Activated naive CD8-positive, alpha-beta T cell treated with anti-CD3 and anti-CD28 coated beads, Interleukin-2, amount 50 U/mL, for 24 hours (primary cell): ENCODE data around the gene SPOCK1.

Experiments used
- ATAC-seq: fragments of 150-1000 bp; cut with Tn5 transposase; one replicate; pipeline ENCODE4 v1.10.0; 2021
- DNase-seq: peaks from one replicate; pipeline ENCODE4 v3.0.0; 2021
- H3K27ac Mint-ChIP-seq: one replicate; pipeline ENCODE4 v1.8.0; 2021; ENCODE audit warnings: mild to moderate bottlenecking, mixed read lengths
- H3K27me3 Mint-ChIP-seq: one replicate; pipeline ENCODE4 v1.8.0; 2021; ENCODE audit warnings: mixed read lengths
- H3K36me3 Mint-ChIP-seq: one replicate; pipeline ENCODE4 v1.8.0; 2021; ENCODE audit warnings: low read depth, mixed read lengths
- H3K4me1 Mint-ChIP-seq: one replicate; pipeline ENCODE4 v1.8.0; 2021; ENCODE audit warnings: mixed read lengths
- H3K4me3 Mint-ChIP-seq: one replicate; pipeline ENCODE4 v1.8.0; 2021; ENCODE audit warnings: mild to moderate bottlenecking, moderate library complexity, mixed read lengths
- H3K9me3 Mint-ChIP-seq: one replicate; pipeline ENCODE4 v1.8.0; 2021; ENCODE audit warnings: mixed read lengths

The SPOCK1 gene

DNA sequence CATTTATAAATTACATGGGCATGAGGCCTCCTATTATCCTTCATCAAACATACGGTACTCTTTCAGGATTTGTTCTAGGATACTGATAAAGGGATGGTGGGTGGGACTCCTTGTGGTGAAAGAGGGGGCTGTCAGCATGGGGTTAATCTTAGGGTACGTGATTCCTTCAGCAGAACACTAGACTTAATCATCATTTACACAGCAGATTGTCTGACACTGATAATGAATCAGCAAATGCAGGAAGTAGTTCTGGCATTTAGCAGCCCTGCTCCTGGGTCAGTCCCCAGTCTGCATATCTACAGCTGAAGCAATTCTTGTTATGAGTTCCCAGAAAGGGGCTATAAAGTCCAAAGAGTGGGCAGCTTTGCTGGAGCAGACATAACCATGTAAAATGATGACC lies 384.6 kb downstream of the SPOCK1 start:
- no peak overlapping the region for H3K27ac Mint-ChIP-seq
- no peaks in the 10 kb centered on the region for H3K36me3 Mint-ChIP-seq
- no peaks in the 10 kb centered on the region for H3K9me3 Mint-ChIP-seq
- no peak overlapping the region for H3K4me3 Mint-ChIP-seq
- peaks cover 3% of the 10 kb centered on the region for H3K27me3 Mint-ChIP-seq
- DNase-seq (no peak), ATAC-seq (no peak)
- no peaks in the 10 kb centered on the region for H3K4me1 Mint-ChIP-seq

DNA sequence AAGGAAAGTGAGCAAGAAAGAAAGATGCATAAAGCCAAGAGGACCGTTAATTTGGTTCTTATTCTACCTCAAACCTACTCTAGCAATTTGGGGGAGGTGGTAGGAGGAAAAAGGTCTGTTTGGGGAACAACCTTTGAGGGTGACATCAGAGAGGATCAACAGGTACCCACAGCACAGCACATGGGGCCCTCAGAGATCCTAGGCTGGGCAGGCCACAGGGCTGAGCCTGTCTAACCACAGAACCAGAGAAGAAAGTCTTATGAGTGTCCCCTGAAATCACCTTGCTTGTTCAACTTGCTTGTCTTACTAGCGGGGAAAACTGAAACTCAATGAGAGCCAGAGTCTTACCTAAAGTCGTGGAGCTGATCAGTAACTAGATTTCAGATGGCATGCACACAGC lies 385.2 kb downstream of the SPOCK1 start:
- ATAC-seq, result no peak

DNA sequence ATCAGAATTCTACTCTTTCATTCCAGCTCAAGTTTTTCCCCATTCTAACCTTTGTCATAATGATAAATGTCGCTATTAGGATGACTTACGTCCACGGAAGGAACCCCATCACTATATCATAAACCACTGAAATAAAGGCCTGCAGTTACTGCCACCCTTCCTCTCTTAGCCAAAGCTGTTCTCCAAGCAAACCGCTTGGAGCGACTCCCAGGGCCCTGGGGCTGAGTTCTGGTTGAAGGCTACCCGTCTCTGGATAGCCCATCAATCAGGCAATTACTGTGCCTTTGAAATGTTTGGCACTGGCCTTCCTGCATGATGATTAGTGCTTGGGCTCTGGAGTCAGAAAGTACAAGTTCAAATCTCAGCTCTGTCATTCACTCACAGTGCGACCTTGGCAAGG lies 386.0 kb downstream of the SPOCK1 start:
- Mint-ChIP-seq H3K36me3 (no peaks in the 10 kb centered on the region), H3K4me1 (no peaks in the 10 kb centered on the region), H3K27ac (no peak overlapping the region), H3K9me3 (no peaks in the 10 kb centered on the region), H3K4me3 (no peak overlapping the region), H3K27me3 (peaks cover 6% of the 10 kb centered on the region)
- DNase-seq, result no peak
- ATAC-seq, result no peak

More for the DNA sequence above, 385.2 kb downstream of the SPOCK1 start:
- Mint-ChIP-seq H3K4me1 (no peaks in the 10 kb centered on the region), H3K9me3 (no peaks in the 10 kb centered on the region), H3K27ac (no peak overlapping the region), H3K36me3 (no peaks in the 10 kb centered on the region), H3K4me3 (no peak overlapping the region), H3K27me3 (peaks cover 6% of the 10 kb centered on the region)
- DNase-seq, result no peak

DNA sequence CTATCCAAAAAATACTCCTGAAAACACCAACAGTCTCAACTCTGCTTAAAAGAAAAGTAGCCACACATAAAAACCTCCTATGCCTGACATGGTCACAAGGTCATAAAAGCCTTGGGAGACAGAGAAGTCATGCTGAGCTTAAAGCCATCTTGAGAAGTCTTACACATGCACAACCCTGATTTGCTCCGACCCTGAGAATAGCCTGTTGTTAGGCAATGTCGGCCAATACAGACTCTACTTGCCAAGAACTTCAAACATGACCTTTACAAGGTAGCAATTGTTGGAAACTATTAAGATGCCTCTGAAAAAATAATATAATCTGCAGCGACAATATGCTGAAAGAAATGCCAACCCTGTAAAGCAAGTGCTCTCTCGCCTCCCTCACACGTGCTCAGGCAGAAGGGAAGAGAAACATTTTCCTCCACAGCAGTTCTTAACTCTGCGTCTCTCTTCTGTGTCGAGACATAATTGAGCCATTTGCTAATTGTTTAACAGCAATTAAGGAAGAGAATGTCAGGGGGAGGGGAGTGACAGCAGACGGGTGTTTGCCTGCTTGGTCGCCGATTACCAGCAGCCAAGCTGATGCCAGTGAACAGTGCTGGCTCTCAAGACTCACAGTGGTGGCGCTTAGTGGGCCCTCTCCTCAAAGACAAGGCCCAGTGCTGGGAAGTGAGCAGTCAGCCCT lies 393.6 kb downstream of the SPOCK1 start:
- no peaks in the 10 kb centered on the region for H3K36me3 Mint-ChIP-seq
- H3K27me3 Mint-ChIP-seq, result peaks cover 3% of the 10 kb centered on the region
- no peak overlapping the region for H3K4me3 Mint-ChIP-seq
- H3K9me3 Mint-ChIP-seq, result no peaks in the 10 kb centered on the region
- no peak for DNase-seq
- no peak overlapping the region for H3K27ac Mint-ChIP-seq
- ATAC-seq, result no peak
- H3K4me1 Mint-ChIP-seq, result no peaks in the 10 kb centered on the region

DNA sequence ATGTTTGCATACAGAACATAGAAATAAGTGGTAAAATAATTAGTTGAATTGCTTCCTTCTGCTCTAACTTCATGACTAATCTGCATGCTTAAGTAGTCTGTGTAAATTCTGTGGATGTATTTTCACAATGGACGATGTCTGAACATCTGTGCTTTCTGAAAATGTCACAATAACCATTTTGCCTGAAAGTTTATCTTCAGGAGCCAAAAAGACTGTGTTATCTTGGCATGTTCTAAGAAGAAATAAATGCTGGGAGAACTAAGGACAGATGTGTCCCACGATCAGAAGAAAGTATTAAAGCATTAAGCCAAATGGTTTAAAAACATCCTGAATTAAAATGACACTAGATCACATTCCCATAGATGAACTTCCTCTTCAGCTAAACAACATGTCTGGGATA lies 397.6 kb downstream of the SPOCK1 start:
- ATAC-seq, result no peak
- H3K4me1 Mint-ChIP-seq, result no peaks in the 10 kb centered on the region
- no peaks in the 10 kb centered on the region for H3K36me3 Mint-ChIP-seq
- no peaks in the 10 kb centered on the region for H3K27me3 Mint-ChIP-seq
- H3K4me3 Mint-ChIP-seq, result no peak overlapping the region
- no peaks in the 10 kb centered on the region for H3K9me3 Mint-ChIP-seq
- DNase-seq, result no peak
- no peak overlapping the region for H3K27ac Mint-ChIP-seq

DNA sequence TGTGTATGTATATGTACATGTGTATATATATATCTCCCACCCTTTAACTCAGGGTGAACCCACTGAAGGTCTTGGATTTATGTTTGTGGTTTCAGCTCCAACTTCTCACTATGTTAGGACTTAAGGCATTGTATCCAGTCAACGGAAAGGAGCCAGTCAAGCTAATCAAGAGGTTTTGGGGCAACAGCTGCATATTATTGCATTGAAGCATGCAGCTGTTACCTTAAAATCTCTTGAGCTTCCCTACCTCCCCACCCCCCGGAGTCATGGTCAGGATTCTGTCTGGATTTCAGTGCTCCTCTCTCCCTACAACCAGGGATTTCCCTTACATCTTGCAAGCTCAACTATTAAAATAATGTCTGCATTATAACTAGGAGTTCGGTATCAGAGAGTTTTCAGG lies 399.5 kb downstream of the SPOCK1 start:
- H3K4me3 Mint-ChIP-seq, result no peak overlapping the region
- DNase-seq (no peak), ATAC-seq (no peak)
- no peak overlapping the region for H3K27ac Mint-ChIP-seq
- no peaks in the 10 kb centered on the region for H3K27me3 Mint-ChIP-seq
- H3K4me1 Mint-ChIP-seq, result no peaks in the 10 kb centered on the region
- no peaks in the 10 kb centered on the region for H3K36me3 Mint-ChIP-seq
- H3K9me3 Mint-ChIP-seq, result no peaks in the 10 kb centered on the region

DNA sequence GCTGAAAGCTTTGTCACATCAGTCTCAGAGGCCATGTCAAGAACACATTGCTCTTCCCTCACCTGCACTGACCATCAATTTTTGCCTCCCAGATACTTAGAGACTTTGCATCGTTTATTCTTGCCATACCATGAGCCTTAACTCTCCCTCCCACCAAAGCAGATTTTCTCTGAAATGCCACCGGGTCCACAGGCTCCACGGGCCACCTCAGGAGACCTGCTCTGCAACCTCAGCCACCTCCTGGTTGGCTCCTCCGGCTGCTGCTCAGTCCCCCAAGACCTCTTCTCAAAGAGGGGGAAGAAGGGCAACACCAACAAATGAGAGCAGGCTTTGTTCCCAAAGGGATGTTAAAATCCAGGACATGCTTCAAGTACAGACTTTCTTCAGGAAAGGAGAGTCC lies 400.5 kb downstream of the SPOCK1 start:
- no peak overlapping the region for H3K4me3 Mint-ChIP-seq
- no peak overlapping the region for H3K27ac Mint-ChIP-seq
- no peaks in the 10 kb centered on the region for H3K27me3 Mint-ChIP-seq
- no peaks in the 10 kb centered on the region for H3K9me3 Mint-ChIP-seq
- no peaks in the 10 kb centered on the region for H3K4me1 Mint-ChIP-seq
- ATAC-seq (no peak), DNase-seq (no peak)
- H3K36me3 Mint-ChIP-seq, result no peaks in the 10 kb centered on the region

DNA sequence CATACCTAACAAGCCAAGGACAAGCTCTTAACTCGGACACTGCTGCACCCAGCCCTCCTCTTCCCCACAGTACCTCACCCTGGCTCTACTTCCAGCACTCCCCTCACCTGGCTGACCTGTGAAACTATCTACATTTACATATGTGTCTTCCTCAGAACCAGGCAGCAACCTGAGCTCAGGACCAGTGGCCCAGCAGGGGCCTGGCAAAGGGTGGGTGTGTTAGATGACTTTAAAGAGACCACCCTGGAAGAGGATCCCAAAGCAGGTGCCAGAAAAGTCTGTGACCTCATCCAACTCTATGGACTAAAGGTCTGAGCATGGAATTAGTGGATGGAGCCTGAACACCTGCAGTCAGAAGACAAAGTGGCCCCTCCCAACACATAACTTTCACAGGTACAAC lies 400.9 kb downstream of the SPOCK1 start:
- H3K36me3 Mint-ChIP-seq, result no peaks in the 10 kb centered on the region
- no peak overlapping the region for H3K4me3 Mint-ChIP-seq
- no peak for ATAC-seq
- H3K27me3 Mint-ChIP-seq, result no peaks in the 10 kb centered on the region
- H3K27ac Mint-ChIP-seq, result no peak overlapping the region
- no peaks in the 10 kb centered on the region for H3K9me3 Mint-ChIP-seq
- no peak for DNase-seq
- no peaks in the 10 kb centered on the region for H3K4me1 Mint-ChIP-seq

DNA sequence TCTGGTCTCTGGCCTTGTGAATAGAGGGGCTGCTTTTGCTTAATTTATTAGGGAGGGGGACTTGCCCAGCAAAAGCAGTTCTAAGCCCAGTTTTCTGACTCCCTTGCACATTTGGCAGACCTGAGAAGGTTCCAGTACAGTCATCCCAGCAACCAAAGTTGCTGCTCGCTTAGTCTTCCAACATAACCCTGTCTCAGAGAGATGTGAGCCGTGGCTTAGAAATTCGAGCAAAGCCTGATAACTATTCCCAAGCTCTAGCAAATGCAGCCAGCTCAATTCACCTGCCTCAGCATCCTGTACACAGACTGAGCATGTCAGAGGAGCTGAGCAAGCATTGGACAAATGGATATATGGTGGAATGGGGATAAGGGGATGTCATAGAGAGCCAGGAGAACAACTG lies 401.9 kb downstream of the SPOCK1 start:
- Mint-ChIP-seq H3K27me3 (no peaks in the 10 kb centered on the region), H3K36me3 (no peaks in the 10 kb centered on the region), H3K27ac (no peak overlapping the region), H3K9me3 (no peaks in the 10 kb centered on the region), H3K4me1 (no peaks in the 10 kb centered on the region), H3K4me3 (no peak overlapping the region)
- no peak for DNase-seq
- ATAC-seq, result no peak

DNA sequence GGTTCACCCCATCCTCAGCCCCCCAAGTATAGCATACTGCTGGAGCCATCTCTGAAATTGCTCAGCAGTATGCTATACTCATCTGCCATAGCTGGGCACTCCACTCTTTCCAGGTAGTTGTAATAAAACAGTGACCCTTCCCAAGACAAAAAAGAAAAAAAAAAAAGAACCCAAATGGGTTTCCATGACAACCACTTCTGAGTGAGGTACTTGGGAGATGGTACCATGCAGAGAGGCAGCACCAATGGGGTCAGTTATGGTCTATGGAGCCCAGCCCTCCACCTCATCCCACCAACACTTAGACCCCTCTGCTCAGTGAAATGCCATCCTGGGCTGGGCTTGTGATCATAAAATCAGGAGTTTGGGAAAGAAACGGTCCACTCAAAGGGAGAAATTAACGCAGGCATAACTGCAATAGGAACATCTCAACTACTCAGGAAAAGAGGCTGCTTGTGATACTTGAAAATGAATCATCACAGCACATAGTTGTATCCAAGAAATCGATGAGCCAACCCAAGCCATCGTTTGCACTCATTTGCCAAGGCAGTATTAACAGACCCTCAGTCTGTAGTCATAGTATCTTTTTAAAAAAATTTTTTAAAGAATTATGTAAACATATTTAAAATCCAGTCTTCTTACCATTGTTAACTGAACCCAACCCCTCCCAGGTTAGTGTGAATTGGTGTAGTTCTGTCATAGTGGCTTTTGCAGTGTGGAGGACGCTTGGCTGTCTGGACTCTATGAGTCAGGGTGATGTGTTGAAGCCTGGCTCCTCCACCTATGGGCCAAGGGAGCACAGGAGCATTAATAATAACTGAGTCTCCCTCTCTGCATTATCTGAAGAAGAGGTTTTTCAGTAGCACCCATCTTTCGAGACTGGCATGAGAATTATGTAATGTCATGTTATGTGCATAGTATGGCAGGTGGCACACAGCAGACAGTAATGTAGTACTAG lies 402.7 kb downstream of the SPOCK1 start:
- Mint-ChIP-seq H3K27ac (no peak overlapping the region), H3K4me1 (no peaks in the 10 kb centered on the region), H3K36me3 (no peaks in the 10 kb centered on the region), H3K4me3 (no peak overlapping the region), H3K27me3 (no peaks in the 10 kb centered on the region), H3K9me3 (no peaks in the 10 kb centered on the region)
- no peak for ATAC-seq
- no peak for DNase-seq

DNA sequence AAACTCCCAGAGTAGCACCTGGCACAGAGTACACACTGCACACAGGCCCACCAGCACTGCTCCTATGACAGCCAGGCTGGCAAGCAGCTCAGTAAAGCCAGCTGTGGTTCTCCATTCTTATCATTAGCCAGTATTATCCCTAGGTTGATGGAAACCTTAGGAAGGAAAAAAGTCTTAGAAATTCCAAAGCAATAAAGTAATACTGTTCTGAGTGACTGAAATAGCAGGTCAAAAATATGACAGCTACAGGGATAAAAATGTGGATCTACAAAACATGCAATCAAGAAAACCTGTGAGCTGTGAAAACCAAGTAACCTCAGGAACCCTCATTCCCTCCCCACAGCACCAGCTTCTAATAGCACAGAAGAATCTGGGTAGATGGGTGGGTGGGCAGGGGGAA lies 403.5 kb downstream of the SPOCK1 start:
- Mint-ChIP-seq H3K36me3 (no peaks in the 10 kb centered on the region), H3K4me1 (no peaks in the 10 kb centered on the region), H3K9me3 (no peaks in the 10 kb centered on the region), H3K4me3 (no peak overlapping the region), H3K27ac (no peak overlapping the region), H3K27me3 (no peaks in the 10 kb centered on the region)
- DNase-seq, result no peak
- no peak for ATAC-seq

DNA sequence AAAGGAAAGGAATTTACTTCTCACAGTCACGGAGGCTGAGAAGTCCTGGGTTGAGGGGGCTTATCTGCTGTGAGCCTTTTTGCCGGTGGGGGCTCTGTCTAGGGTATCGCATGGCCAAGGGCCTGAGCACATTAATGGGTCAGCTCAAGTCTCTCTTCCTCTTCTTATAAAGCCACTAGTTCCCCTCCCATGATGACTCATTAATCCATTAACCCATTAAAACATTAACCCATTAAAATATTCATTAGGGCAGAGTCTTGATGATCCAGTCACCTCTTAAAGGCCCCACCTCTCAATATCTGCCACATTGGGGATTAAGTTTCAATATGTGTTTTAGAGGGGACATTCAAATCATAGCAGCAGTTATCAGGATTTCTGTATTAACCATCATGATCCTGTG lies 406.3 kb downstream of the SPOCK1 start:
- DNase-seq (no peak), ATAC-seq (no peak)
- Mint-ChIP-seq H3K27ac (no peak overlapping the region), H3K9me3 (no peaks in the 10 kb centered on the region), H3K27me3 (peaks cover 5% of the 10 kb centered on the region), H3K4me1 (no peaks in the 10 kb centered on the region), H3K4me3 (no peak overlapping the region), H3K36me3 (no peaks in the 10 kb centered on the region)

DNA sequence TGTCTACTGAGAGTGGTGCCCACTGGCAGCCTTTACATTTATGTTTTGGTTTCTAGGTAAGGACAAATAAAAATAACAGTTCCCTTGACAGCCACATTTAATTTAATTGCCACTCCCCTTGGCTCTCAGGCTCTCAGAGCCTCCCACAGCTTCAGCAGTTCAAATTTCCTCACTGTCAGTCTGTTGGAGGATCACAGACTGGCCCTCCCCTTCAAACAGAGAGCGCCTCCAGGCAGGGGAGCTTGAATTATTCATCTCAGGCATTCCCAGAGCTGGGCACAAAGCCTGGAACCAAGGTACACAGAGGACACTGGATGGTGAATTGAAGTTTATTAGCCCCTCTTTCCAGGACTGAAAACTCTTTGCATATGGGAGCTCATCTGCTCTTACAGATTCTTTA lies 407.7 kb downstream of the SPOCK1 start:
- Mint-ChIP-seq H3K36me3 (no peaks in the 10 kb centered on the region), H3K9me3 (no peaks in the 10 kb centered on the region), H3K4me3 (no peak overlapping the region), H3K27me3 (peaks cover 5% of the 10 kb centered on the region), H3K27ac (no peak overlapping the region), H3K4me1 (no peaks in the 10 kb centered on the region)
- ATAC-seq (no peak), DNase-seq (no peak)

DNA sequence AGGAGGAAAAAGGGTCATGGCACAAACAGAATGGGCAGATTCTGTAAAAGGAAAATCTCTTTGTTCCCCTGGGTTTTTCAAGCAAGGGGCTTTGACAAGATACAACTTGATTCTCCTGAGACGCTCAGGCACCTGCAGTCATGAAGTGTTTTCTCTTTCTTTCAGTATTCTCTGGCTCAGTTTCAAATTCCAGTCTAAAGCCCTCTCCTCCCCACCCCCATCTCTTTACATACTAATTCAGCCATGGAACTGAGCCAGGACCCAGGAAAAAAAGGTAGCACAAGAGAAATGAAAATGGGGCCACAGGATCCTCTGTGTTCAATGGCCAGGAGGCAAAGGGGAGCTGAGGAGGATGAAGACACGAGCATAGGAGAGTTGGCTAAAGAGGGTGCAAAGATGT lies 408.4 kb downstream of the SPOCK1 start:
- no peaks in the 10 kb centered on the region for H3K4me1 Mint-ChIP-seq
- no peak for DNase-seq
- H3K27ac Mint-ChIP-seq, result no peak overlapping the region
- peaks cover 5% of the 10 kb centered on the region for H3K27me3 Mint-ChIP-seq
- H3K36me3 Mint-ChIP-seq, result no peaks in the 10 kb centered on the region
- H3K9me3 Mint-ChIP-seq, result no peaks in the 10 kb centered on the region
- no peak for ATAC-seq
- H3K4me3 Mint-ChIP-seq, result no peak overlapping the region

DNA sequence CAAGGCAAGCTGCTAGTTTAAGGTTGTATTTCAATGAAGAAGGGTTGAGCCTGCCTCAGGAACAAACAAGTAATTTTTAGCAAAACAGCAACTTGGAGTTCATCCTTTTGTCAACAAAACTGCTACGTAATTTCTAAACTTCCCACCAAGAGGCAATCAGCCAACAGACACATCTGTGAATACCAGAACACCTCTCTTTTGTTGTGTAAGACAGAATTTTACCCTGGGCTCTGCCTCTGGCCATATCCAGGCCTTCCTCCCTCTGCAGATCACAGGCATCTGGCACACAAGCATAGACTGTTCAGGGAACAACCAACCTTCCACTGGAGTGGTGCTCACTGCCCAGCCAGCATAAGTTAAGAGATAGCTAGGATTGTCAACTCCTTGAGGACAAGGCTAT lies 409.0 kb downstream of the SPOCK1 start:
- no peak for ATAC-seq

More for the DNA sequence above, 409.0 kb downstream of the SPOCK1 start:
- no peak for DNase-seq
- no peak overlapping the region for H3K27ac Mint-ChIP-seq
- H3K4me3 Mint-ChIP-seq, result no peak overlapping the region
- peaks cover 5% of the 10 kb centered on the region for H3K27me3 Mint-ChIP-seq
- no peaks in the 10 kb centered on the region for H3K4me1 Mint-ChIP-seq
- no peaks in the 10 kb centered on the region for H3K9me3 Mint-ChIP-seq
- no peaks in the 10 kb centered on the region for H3K36me3 Mint-ChIP-seq
